Coronary artery (tissue), 2 donors: Measurements from ENCODE around the gene P2RY2.

Experiments
- DNase-seq: peaks from one replicate; pipeline ENCODE4 v3.0.0-alpha.2; 2017; ENCODE audit warnings: low spot score
- H3K27ac ChIP-seq, 2 donors: fragments of 200-600 bp; sonication (generic); one replicate each; pipeline ENCODE4 v1.5.1; 2016 to 2019
- H3K4me3 ChIP-seq: fragments of 200-600 bp; sonication (generic); 2 replicates; pipeline ENCODE4 v1.5.1; 2016; ENCODE audit warnings: mild to moderate bottlenecking, moderate library complexity
- CTCF ChIP-seq: fragments of 200-600 bp; sonication (generic); IDR thresholded peaks from one replicate; pipeline ENCODE4 v1.5.1; 2019; ENCODE audit warnings: antibody characterized with exemption

Gene P2RY2

GRCh38 chr11:73252577-73253191 is 34.6 kb downstream of the P2RY2 start:
- DNase-seq, result peak; percentile 53
- H3K4me3 ChIP-seq, result no peak overlapping the region
- TF ChIP-seq CTCF, result no peak
- no peak overlapping the region for H3K27ac ChIP-seq

GRCh38 chr11:73257342-73258103 is 39.4 kb downstream of the P2RY2 start:
- no peak for TF ChIP-seq CTCF
- Histone ChIP-seq H3K27ac (peak overlapping the region; percentile 89 to 93), H3K4me3 (peak overlapping the region; percentile 31)
- peak; percentile 87 for DNase-seq

GRCh38 chr11:73258104-73259035 is 40.3 kb downstream of the P2RY2 start:
- peak; percentile 69 for DNase-seq
- Histone ChIP-seq H3K27ac (peak overlapping the region; percentile 89 to 93), H3K4me3 (peak overlapping the region; percentile 31)
- no peak for TF ChIP-seq CTCF

GRCh38 chr11:73259406-73260126 is 41.5 kb downstream of the P2RY2 start:
- peak; percentile 14 for DNase-seq
- Histone ChIP-seq H3K4me3 (no peak overlapping the region), H3K27ac (peak overlapping the region in 1 of 2 donors; percentile 43)
- TF ChIP-seq CTCF, result no peak

GRCh38 chr11:73260127-73260457 is 42.0 kb downstream of the P2RY2 start:
- no peak overlapping the region for H3K4me3 ChIP-seq
- TF ChIP-seq CTCF, result no peak
- DNase-seq, result peak; percentile 43
- H3K27ac ChIP-seq, result no peak overlapping the region

- TF ChIP-seq CTCF, result no peak
- no peak overlapping the region for H3K27ac ChIP-seq
- no peak overlapping the region for H3K4me3 ChIP-seq
- DNase-seq, result peak; percentile 29
Observed at GRCh38 chr11:73262851-73263495, 44.9 kb downstream of the P2RY2 start.
